Neuronal stem cell (in vitro differentiated cells): Measurements from ENCODE around the gene WDR88.
"Not testable (repeated sequence)": the region's sequence is repeated elsewhere in the genome, so short reads cannot be mapped to it uniquely, and the experiment has no call there.

Source experiments
- DNase-seq: peaks from one replicate; pipeline ENCODE4 v3.0.0-alpha.2; 2013; ENCODE audit warnings: low spot score
- H2AFZ ChIP-seq: one replicate; pipeline ENCODE4 v1.6.1; 2013; ENCODE audit warnings: mild to moderate bottlenecking, low read length, inconsistent platforms
- H2AK5ac ChIP-seq: 2 replicates; pipeline ENCODE4 v1.6.1; 2013; ENCODE audit warnings: low read depth, mild to moderate bottlenecking, inconsistent platforms, low read length, moderate library complexity, mixed read lengths
- H2BK120ac ChIP-seq: 2 replicates; pipeline ENCODE4 v1.6.1; 2013; ENCODE audit warnings: low read depth, mild to moderate bottlenecking, inconsistent platforms, low read length, moderate library complexity, mixed read lengths
- H2BK12ac ChIP-seq: one replicate; pipeline ENCODE4 v1.6.1; 2013; ENCODE audit warnings: low read length, inconsistent platforms
- H2BK15ac ChIP-seq: 2 replicates; pipeline ENCODE4 v1.6.1; 2013; ENCODE audit warnings: mild to moderate bottlenecking, low read length, inconsistent platforms, mixed read lengths
- H2BK5ac ChIP-seq: one replicate; pipeline ENCODE4 v1.6.1; 2013; ENCODE audit warnings: inconsistent platforms, mild to moderate bottlenecking, low read length, moderate library complexity
- H3K14ac ChIP-seq: one replicate; pipeline ENCODE4 v1.6.1; 2013; ENCODE audit warnings: low read length, inconsistent platforms
- H3K18ac ChIP-seq: 2 replicates; pipeline ENCODE4 v1.6.1; 2013; ENCODE audit warnings: low read length, inconsistent platforms
- H3K23ac ChIP-seq: 2 replicates; pipeline ENCODE4 v1.6.1; 2013; ENCODE audit warnings: low read depth, mild to moderate bottlenecking, mixed read lengths, low read length, inconsistent platforms; ENCODE audit not compliant: poor library complexity
- H3K27ac ChIP-seq: replicated peaks from 3 replicates; pipeline ENCODE4 v1.5.1; 2013; ENCODE audit warnings: low read length, inconsistent platforms
- H3K27me3 ChIP-seq, 3 experiments: 2 replicates each; pipeline ENCODE4 v1.6.1; 2013; ENCODE audit warnings: low read length in 3 of 3, mild to moderate bottlenecking in 2 of 3, inconsistent platforms in 1 of 3, low read depth in 1 of 3, mixed read lengths in 1 of 3, moderate library complexity in 1 of 3; ENCODE audit not compliant: control insufficient read depth in 3 of 3, insufficient read depth in 3 of 3
- H3K36me3 ChIP-seq, 2 donors: replicated peaks in 1 of 2; 2 replicates each; pipeline ENCODE4 v1.6.1; 2013; ENCODE audit warnings: low read length in 2 of 2; ENCODE audit not compliant: control insufficient read depth in 2 of 2, insufficient read depth in 2 of 2
- H3K4ac ChIP-seq: 2 replicates; pipeline ENCODE4 v1.6.1; 2013; ENCODE audit warnings: inconsistent platforms, mild to moderate bottlenecking, low read length, moderate library complexity
- H3K4me1 ChIP-seq, 2 donors: 1 replicate in 1 of 2; 2 replicates in 1 of 2; pipeline ENCODE4 v1.6.1; 2013; ENCODE audit warnings: low read length in 2 of 2, low read depth in 1 of 2; ENCODE audit not compliant: control insufficient read depth in 2 of 2, insufficient read depth in 1 of 2
- H3K4me2 ChIP-seq: one replicate; pipeline ENCODE4 v1.6.1; 2013; ENCODE audit warnings: mild to moderate bottlenecking, low read length, inconsistent platforms; ENCODE audit not compliant: insufficient read depth, poor library complexity, severe bottlenecking
- H3K4me3 ChIP-seq, 2 donors: 2 replicates each; pipeline ENCODE4 v1.5.1; 2013; ENCODE audit warnings: low read length in 2 of 2, mild to moderate bottlenecking in 2 of 2, inconsistent platforms in 1 of 2, moderate library complexity in 1 of 2
- H3K79me1 ChIP-seq: one replicate; pipeline ENCODE4 v1.6.1; 2013; ENCODE audit warnings: low read depth, mild to moderate bottlenecking, inconsistent platforms, low read length, moderate library complexity
- H3K9ac ChIP-seq: one replicate; pipeline ENCODE4 v1.6.1; 2013; ENCODE audit warnings: mild to moderate bottlenecking, low read depth, low read length, inconsistent platforms; ENCODE audit not compliant: poor library complexity
- H3K9me3 ChIP-seq, 2 donors: replicated peaks in 1 of 2; 2 replicates each; pipeline versions ENCODE3 to v1.6.1; 2013; ENCODE audit warnings: low read length in 2 of 2, mild to moderate bottlenecking in 2 of 2, inconsistent platforms in 1 of 2, low read depth in 1 of 2, mixed read lengths in 1 of 2, moderate library complexity in 1 of 2; ENCODE audit not compliant: control insufficient read depth in 2 of 2, insufficient read depth in 1 of 2
- H4K8ac ChIP-seq: one replicate; pipeline ENCODE4 v1.6.1; 2013; ENCODE audit warnings: low read depth, mild to moderate bottlenecking, inconsistent platforms, low read length, moderate library complexity
- H4K91ac ChIP-seq: one replicate; pipeline ENCODE4 v1.6.1; 2013; ENCODE audit warnings: low read length, low read depth, mild to moderate bottlenecking, inconsistent platforms; ENCODE audit not compliant: poor library complexity
- WGBS, 2 donors: extraction: QIAGEN DNeasy Blood & Tissue Kit; methylation state at CpG; one replicate each; pipeline ENCODE4 v1.1.7; 2013; ENCODE audit warnings: missing lambda C conversion rate in 2 of 2, mixed read lengths in 1 of 2; ENCODE audit not compliant: insufficient read length in 2 of 2, insufficient replicate concordance in 1 of 2; ENCODE audit errors: extremely low coverage in 2 of 2; 5-methylcytosine and 5-hydroxymethylcytosine counted together

The WDR88 gene

DNA sequence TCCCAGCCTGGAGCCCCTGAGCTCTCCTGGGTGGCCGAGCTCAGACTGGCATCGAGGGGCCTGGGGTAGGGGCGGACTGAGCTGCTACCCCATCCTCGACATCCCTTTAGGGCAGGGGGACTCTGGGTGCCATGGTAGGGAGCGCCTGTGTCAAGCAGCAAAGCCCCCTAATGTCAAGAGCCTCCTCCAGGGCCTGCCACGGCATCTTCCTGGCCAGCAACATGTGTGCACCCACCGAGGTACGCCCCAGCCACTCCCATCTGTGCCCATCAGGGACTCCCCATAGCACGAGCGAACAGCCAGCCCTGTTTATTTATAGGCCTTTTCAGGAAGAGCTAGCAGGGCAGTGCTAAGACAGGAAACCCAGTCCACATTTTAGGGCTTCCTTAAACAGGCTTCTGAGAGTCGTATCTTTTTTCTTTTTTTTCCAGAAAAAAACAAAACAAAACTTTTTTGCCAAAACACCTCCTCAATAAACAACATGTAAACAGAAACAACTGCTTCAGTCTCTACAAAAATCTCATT, 76.5 kb downstream of the WDR88 start:
- Histone ChIP-seq H4K8ac (no peak overlapping the region), H3K36me3 (peaks cover 16 to 43% of the 10 kb centered on the region in 2 donors), H3K27me3 (no peaks in the 10 kb centered on the region), H3K79me1 (peaks cover 5% of the 10 kb centered on the region), H3K4me3 (no peak overlapping the region), H2BK120ac (no peak overlapping the region), H3K23ac (no peak overlapping the region), H2BK15ac (no peak overlapping the region), H2BK12ac (no peak overlapping the region), H3K4me2 (no peak overlapping the region), H4K91ac (no peak overlapping the region), H2AFZ (no peak overlapping the region), H3K9me3 (no peaks in the 10 kb centered on the region), H2AK5ac (no peak overlapping the region), H3K14ac (no peak overlapping the region), H3K4ac (no peak overlapping the region), H3K18ac (no peak overlapping the region), H3K27ac (no peak overlapping the region), H3K4me1 (no peaks in the 10 kb centered on the region), H3K9ac (no peak overlapping the region), H2BK5ac (peak overlapping the region; percentile 24)
- no peak for DNase-seq
- WGBS, 2 donors, result no CpG with 5 or more reads among the region's 11 CpGs

DNA sequence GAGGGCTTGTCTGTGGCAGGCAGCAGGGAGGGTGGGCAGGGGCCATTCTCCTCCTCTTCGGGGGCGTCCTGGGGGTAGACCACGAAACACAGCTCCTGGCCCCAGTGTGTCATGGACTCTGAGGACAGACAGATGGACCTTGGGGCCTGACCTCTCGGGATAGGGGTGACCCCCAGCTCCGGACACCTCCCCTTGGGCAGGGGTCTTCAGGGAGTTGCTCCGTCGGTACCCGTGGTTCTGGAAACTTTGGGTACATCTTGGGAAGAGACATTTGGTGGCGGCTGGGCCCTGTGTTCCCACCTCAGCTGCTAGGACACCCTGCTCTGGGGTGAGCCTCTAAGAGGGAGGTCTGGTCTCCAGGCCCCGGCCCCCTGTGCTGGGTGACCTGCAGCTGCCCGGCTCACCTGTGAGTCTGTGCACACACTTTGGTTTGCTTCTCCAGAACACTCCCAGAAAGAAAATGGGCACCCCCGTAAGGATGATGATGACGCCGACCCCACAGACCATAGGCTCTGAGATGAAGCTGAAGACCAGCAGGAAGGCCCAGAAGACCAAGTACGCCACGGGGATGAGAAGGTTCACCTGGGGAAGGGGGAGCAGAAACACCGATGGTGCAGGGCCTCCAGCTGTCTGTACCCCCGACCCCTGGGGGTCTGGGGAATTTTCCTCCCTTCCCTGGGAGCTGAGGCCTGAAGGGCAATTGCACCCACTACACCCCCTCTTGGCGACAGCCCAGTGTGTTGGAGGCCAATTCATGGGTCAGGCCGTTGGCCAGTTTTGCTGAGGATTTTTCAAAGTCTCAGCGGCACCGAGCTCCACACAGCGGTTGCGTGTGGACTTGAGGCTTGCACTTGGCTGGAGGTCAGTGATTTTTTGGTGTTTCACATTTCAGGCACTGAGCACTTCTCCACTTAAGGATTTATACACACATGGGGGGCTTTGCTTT, 77.3 kb downstream of the WDR88 start:
- Histone ChIP-seq H2AK5ac (no peak overlapping the region), H2AFZ (no peak overlapping the region)
- no CpG with 5 or more reads among the region's 24 CpGs for WGBS, 2 donors

DNA sequence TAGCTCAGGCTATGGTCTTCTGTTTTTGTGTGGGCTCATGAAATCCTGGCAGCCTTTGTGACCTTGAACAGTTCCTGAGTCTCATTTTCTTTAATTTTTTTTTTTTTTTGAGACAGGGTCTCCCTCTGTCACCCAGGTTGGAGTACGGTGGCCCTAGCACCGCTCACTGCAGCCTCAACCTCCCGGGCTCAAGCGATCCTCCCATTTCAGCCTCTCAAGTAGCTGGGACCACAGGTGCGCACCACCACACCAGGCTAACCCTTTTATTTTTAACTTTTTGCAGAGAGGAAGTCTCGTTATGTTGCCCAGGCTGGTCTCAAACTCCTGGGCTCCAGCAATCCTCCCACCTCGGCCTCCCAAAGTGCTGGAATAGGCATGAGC, 77.9 kb downstream of the WDR88 start:
- H3K79me1 ChIP-seq, H2BK12ac ChIP-seq, H3K9me3 ChIP-seq, H3K4me3 ChIP-seq, H2BK15ac ChIP-seq, H4K91ac ChIP-seq, DNase-seq, H2BK5ac ChIP-seq, H4K8ac ChIP-seq, H2BK120ac ChIP-seq, H3K4ac ChIP-seq, H3K14ac ChIP-seq, H3K27me3 ChIP-seq, H3K27ac ChIP-seq, H3K23ac ChIP-seq, H3K4me2 ChIP-seq, H3K18ac ChIP-seq, H2AFZ ChIP-seq, H3K9ac ChIP-seq, H2AK5ac ChIP-seq, H3K4me1 ChIP-seq: not testable (repeated sequence)
- peaks cover 12 to 29% of the 10 kb centered on the region in 2 donors for H3K36me3 ChIP-seq
- WGBS, 2 donors, result no CpG with 5 or more reads among the region's 7 CpGs

More for the DNA sequence above, 77.3 kb downstream of the WDR88 start:
- no peak overlapping the region for H3K4ac ChIP-seq
- no peaks in the 10 kb centered on the region for H3K4me1 ChIP-seq
- H3K9ac ChIP-seq, result no peak overlapping the region
- H3K36me3 ChIP-seq, result peaks cover 15 to 36% of the 10 kb centered on the region in 2 donors
- H3K4me3 ChIP-seq, result no peak overlapping the region
- H2BK5ac ChIP-seq, result peak overlapping the region; percentile 39
- no peak overlapping the region for H3K4me2 ChIP-seq
- H2BK120ac ChIP-seq, result no peak overlapping the region
- H3K27ac ChIP-seq, result no peak overlapping the region
- H2BK12ac ChIP-seq, result no peak overlapping the region
- no peaks in the 10 kb centered on the region for H3K9me3 ChIP-seq
- no peak overlapping the region for H2BK15ac ChIP-seq
- H3K23ac ChIP-seq, result no peak overlapping the region
- H3K14ac ChIP-seq, result no peak overlapping the region
- H3K79me1 ChIP-seq, result peaks cover 3% of the 10 kb centered on the region
- no peaks in the 10 kb centered on the region for H3K27me3 ChIP-seq
- peak overlapping the region; percentile 17 for H4K8ac ChIP-seq
- DNase-seq, result no peak
- peak overlapping the region; percentile 19 for H3K18ac ChIP-seq
- H4K91ac ChIP-seq, result no peak overlapping the region

DNA sequence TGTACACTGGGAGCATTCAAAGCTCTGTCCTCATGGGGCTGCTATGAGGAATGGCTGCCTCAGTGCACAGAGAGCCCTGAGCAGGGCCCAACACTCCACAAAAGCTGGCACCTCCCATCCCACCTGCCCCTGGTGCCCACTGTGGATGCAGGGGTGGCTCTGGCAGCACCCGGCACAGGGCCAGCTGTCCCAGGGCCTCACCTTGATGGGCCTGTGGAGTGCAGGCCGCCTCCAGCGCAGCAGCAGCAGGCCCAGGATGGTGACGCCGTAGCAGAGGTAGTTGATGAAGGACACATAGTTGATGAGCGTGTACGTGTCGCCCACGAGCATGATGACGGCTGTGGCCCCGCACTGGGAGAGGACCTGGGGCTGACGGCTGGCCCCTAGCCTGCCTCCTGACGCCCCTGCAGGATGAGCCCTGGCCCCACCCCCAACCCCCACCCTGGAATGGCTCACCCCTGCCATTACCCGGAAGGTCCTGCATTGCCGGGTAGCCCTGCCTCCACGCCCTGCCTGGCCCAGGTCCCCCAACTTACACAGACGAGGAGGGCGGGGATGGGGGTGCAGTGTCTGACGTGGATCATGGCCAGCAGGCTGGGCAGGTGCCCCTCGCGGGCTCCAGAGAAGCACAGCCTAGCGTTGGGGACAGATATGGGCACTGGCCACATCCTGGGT, 78.5 kb downstream of the WDR88 start:
- Histone ChIP-seq H3K14ac (peak overlapping the region; percentile 75), H2BK5ac (peak overlapping the region; percentile 13), H4K91ac (no peak overlapping the region), H2BK12ac (no peak overlapping the region), H3K4me2 (no peak overlapping the region), H3K23ac (peak overlapping the region; percentile 95), H3K36me3 (peaks cover 7 to 24% of the 10 kb centered on the region in 2 donors), H3K9ac (no peak overlapping the region), H3K9me3 (no peaks in the 10 kb centered on the region), H2BK120ac (no peak overlapping the region), H2BK15ac (no peak overlapping the region), H3K27me3 (no peaks in the 10 kb centered on the region), H4K8ac (peak overlapping the region; percentile 48), H3K4me1 (peaks cover 0 to 2% of the 10 kb centered on the region in 2 donors), H3K4ac (peak overlapping the region; percentile 89), H3K4me3 (no peak overlapping the region), H2AK5ac (peak overlapping the region; percentile 37), H3K79me1 (peaks cover 3% of the 10 kb centered on the region), H3K27ac (no peak overlapping the region), H2AFZ (no peak overlapping the region), H3K18ac (peak overlapping the region; percentile 83)
- DNase-seq, result no peak
- no CpG with 5 or more reads among the region's 22 CpGs for WGBS, 2 donors
